HG02763 (cell line): Measurements from ENCODE around the gene VAMP2.

ENCODE experiments used
- ATAC-seq: cut with Tn5 transposase; IDR thresholded peaks from one replicate; pipeline ENCODE4 v1.9.1; 2021; ENCODE audit warnings: mild to moderate bottlenecking, moderate library complexity; ENCODE audit not compliant: unreplicated experiment

Gene VAMP2

GRCh38 chr17:8143581-8144400, 19.0 kb downstream of the VAMP2 start:
- ATAC-seq = no peak

- no peak for ATAC-seq
Observed at GRCh38 chr17:8142887-8143580, 19.7 kb downstream of the VAMP2 start.

GRCh38 chr17:8142158-8142886, 20.4 kb downstream of the VAMP2 start:
- ATAC-seq = no peak

GRCh38 chr17:8141741-8142140, 21.0 kb downstream of the VAMP2 start:
- no peak for ATAC-seq

GRCh38 chr17:8141045-8141444, 21.7 kb downstream of the VAMP2 start:
- ATAC-seq = no peak

- ATAC-seq = no peak
Observed at GRCh38 chr17:8140065-8141029, 22.4 kb downstream of the VAMP2 start.

- ATAC-seq = peak; percentile 87
Observed at GRCh38 chr17:8138672-8139371, 23.9 kb downstream of the VAMP2 start.

GRCh38 chr17:8138374-8138671, 24.4 kb downstream of the VAMP2 start:
- no peak for ATAC-seq

GRCh38 chr17:8137645-8138373, 24.9 kb downstream of the VAMP2 start:
- ATAC-seq = no peak

- no peak for ATAC-seq
Observed at GRCh38 chr17:8133941-8134340, 28.8 kb downstream of the VAMP2 start.

- ATAC-seq = no peak
Observed at GRCh38 chr17:8133399-8133798, 29.3 kb downstream of the VAMP2 start.

GRCh38 chr17:8131844-8132441, 30.8 kb downstream of the VAMP2 start:
- no peak for ATAC-seq

- no peak for ATAC-seq
Observed at GRCh38 chr17:8128125-8128784, 34.5 kb downstream of the VAMP2 start.

GRCh38 chr17:8126491-8127066, 36.2 kb downstream of the VAMP2 start:
- no peak for ATAC-seq

GRCh38 chr17:8125947-8126490, 36.7 kb downstream of the VAMP2 start:
- ATAC-seq = no peak

- ATAC-seq = no peak
Observed at GRCh38 chr17:8125154-8125946, 37.4 kb downstream of the VAMP2 start.
